ENCODE measurements around the gene TSSC4. TPM values are rescaled to one million over a fixed set of nuclear protein-coding genes. Genes with fewer than 3 reads are reported as not detected.

The TSSC4 gene
- total and polyA plus RNA-seq, 9 of the 15 experiments (the other 6 are each of a cell fraction or from before 2014, with no cell fraction given) = 0.41 to 54.2 (median 11.0) TPM

- Histone ChIP-seq H3K9me1 (ENCODE audit: control insufficient read depth, insufficient read depth, low read length) (peaks cover 19% of the 10 kb centered on the region), H3K36me3 (ENCODE audit: control insufficient read depth, insufficient read depth, low read length) (peaks cover 76% of the 10 kb centered on the region; the same call in 2 of the 3 replicates), H2AFZ (ENCODE audit: low read depth, low read length) (no peak overlapping the region), H3K27ac (ENCODE audit: extremely low read depth, low read depth, low read length) (no peak overlapping the region), H3K4me1 (replicated peaks in 1 of 2; ENCODE audit: control insufficient read depth in 2 of 2, insufficient read depth in 2 of 2, low read length in 2 of 2) (peaks cover 8 to 90% of the 10 kb centered on the region in 2 experiments; a peak in 3 of 5 replicates), H3K9me3 (replicated peaks; ENCODE audit: control insufficient read depth, insufficient read depth, low read depth, low read length) (no peaks in the 10 kb centered on the region), H3K9ac (ENCODE audit: insufficient read depth in 1 of 2, low read depth in 2 of 2, low read length in 2 of 2) (peak overlapping the region in 1 of 2 experiments; percentile 87; a peak in 3 of 4 replicates), H3K79me2 (ENCODE audit: control insufficient read depth, insufficient read depth, low read length) (peaks cover 75% of the 10 kb centered on the region), H3K4me3 (no peak overlapping the region), H3K4me2 (ENCODE audit: insufficient read depth, low read length) (no peak overlapping the region), H3K27me3 (ENCODE audit: control insufficient read depth in 2 of 2, insufficient read depth in 2 of 2, low read length in 2 of 2) (no peaks in the 10 kb centered on the region), H4K20me1 (replicated peaks; ENCODE audit: control insufficient read depth, insufficient read depth, low read length) (peaks cover 61% of the 10 kb centered on the region)
- WGBS (ENCODE audit: insufficient coverage, low coverage, missing lambda C conversion rate) = 67% methylated on average over 12 of the region's 14 CpGs
- POLR2A ChIA-PET = interaction anchor here (1.1 kb wide), 1 partner anchor 12 kb away, joined by 3 read pairs; no protein-coding TSS in a partner anchor
- DNase-seq (ENCODE audit: extremely low read depth in 1 of 4, low spot score in 3 of 4) (no peak), ATAC-seq (no peak; the same call in 1 of the 3 replicates), FAIRE-seq (no peak)
- CTCF ChIA-PET (ENCODE audit: low intra/inter-chr PET ratio) = no interaction called here
- BruUV-seq (replicated peaks) = no TSS peak
- TF ChIP-seq RBFOX2 (IDR thresholded peaks at IDR 0.05; ENCODE audit: low read depth, low read length) (peak; percentile 7; the same call in 1 of the 2 replicates), SIN3B (IDR thresholded peaks at IDR 0.05; ENCODE audit: low read depth) (no peak), USF1 (CRISPR knock-in tag; IDR thresholded peaks at IDR 0.05) (no peak)
- TF ChIP-seq, protein P1, sequence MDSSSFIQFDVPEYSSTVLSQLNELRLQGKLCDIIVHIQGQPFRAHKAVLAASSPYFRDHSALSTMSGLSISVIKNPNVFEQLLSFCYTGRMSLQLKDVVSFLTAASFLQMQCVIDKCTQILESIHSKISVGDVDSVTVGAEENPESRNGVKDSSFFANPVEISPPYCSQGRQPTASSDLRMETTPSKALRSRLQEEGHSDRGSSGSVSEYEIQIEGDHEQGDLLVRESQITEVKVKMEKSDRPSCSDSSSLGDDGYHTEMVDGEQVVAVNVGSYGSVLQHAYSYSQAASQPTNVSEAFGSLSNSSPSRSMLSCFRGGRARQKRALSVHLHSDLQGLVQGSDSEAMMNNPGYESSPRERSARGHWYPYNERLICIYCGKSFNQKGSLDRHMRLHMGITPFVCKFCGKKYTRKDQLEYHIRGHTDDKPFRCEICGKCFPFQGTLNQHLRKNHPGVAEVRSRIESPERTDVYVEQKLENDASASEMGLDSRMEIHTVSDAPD (CRISPR knock-in tag; IDR thresholded peaks at IDR 0.05) = no peak
- TF ChIP-seq, protein P2, sequence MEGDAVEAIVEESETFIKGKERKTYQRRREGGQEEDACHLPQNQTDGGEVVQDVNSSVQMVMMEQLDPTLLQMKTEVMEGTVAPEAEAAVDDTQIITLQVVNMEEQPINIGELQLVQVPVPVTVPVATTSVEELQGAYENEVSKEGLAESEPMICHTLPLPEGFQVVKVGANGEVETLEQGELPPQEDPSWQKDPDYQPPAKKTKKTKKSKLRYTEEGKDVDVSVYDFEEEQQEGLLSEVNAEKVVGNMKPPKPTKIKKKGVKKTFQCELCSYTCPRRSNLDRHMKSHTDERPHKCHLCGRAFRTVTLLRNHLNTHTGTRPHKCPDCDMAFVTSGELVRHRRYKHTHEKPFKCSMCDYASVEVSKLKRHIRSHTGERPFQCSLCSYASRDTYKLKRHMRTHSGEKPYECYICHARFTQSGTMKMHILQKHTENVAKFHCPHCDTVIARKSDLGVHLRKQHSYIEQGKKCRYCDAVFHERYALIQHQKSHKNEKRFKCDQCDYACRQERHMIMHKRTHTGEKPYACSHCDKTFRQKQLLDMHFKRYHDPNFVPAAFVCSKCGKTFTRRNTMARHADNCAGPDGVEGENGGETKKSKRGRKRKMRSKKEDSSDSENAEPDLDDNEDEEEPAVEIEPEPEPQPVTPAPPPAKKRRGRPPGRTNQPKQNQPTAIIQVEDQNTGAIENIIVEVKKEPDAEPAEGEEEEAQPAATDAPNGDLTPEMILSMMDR (IDR thresholded peaks at IDR 0.05 in 2 of 3, conservative IDR thresholded peaks at IDR 0.05 in 1 of 3; ENCODE audit: insufficient read depth in 2 of 3, low read depth in 1 of 3, low read length in 3 of 3) = peak; percentile 6 to 29 (median 25); a peak in 2 of 6 replicates
- TF ChIP-seq, protein P3, sequence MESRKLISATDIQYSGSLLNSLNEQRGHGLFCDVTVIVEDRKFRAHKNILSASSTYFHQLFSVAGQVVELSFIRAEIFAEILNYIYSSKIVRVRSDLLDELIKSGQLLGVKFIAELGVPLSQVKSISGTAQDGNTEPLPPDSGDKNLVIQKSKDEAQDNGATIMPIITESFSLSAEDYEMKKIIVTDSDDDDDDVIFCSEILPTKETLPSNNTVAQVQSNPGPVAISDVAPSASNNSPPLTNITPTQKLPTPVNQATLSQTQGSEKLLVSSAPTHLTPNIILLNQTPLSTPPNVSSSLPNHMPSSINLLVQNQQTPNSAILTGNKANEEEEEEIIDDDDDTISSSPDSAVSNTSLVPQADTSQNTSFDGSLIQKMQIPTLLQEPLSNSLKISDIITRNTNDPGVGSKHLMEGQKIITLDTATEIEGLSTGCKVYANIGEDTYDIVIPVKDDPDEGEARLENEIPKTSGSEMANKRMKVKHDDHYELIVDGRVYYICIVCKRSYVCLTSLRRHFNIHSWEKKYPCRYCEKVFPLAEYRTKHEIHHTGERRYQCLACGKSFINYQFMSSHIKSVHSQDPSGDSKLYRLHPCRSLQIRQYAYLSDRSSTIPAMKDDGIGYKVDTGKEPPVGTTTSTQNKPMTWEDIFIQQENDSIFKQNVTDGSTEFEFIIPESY (CRISPR knock-in tag; IDR thresholded peaks at IDR 0.05) = peak; percentile 50
- intact Hi-C loops (cut with micrococcal nuclease) = no loop called here
- in situ Hi-C loops (cut with MboI) = no loop called here
Observed at GRCh38 chr11:2389377-2390026, 11.0 kb upstream of the TSSC4 start.

Data from K562 (cell line).